ENCODE measurements around the gene MCF2L2.
A peak's percentile ranks its signal among the peaks of the same experiment; 100 is the strongest.
"Not testable (repeated sequence)": the region's sequence is repeated elsewhere in the genome, so short reads cannot be mapped to it uniquely, and the experiment has no call there.

Gene MCF2L2, protein sequence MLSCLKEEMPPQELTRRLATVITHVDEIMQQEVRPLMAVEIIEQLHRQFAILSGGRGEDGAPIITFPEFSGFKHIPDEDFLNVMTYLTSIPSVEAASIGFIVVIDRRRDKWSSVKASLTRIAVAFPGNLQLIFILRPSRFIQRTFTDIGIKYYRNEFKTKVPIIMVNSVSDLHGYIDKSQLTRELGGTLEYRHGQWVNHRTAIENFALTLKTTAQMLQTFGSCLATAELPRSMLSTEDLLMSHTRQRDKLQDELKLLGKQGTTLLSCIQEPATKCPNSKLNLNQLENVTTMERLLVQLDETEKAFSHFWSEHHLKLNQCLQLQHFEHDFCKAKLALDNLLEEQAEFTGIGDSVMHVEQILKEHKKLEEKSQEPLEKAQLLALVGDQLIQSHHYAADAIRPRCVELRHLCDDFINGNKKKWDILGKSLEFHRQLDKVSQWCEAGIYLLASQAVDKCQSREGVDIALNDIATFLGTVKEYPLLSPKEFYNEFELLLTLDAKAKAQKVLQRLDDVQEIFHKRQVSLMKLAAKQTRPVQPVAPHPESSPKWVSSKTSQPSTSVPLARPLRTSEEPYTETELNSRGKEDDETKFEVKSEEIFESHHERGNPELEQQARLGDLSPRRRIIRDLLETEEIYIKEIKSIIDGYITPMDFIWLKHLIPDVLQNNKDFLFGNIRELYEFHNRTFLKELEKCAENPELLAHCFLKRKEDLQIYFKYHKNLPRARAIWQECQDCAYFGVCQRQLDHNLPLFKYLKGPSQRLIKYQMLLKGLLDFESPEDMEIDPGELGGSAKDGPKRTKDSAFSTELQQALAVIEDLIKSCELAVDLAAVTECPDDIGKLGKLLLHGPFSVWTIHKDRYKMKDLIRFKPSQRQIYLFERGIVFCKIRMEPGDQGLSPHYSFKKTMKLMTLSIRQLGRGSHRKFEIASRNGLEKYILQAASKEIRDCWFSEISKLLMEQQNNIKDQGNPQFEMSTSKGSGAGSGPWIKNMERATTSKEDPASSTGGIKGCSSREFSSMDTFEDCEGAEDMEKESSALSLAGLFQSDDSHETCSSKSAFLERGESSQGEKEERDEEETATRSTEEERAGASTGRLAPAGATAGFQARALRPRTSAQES

DNA sequence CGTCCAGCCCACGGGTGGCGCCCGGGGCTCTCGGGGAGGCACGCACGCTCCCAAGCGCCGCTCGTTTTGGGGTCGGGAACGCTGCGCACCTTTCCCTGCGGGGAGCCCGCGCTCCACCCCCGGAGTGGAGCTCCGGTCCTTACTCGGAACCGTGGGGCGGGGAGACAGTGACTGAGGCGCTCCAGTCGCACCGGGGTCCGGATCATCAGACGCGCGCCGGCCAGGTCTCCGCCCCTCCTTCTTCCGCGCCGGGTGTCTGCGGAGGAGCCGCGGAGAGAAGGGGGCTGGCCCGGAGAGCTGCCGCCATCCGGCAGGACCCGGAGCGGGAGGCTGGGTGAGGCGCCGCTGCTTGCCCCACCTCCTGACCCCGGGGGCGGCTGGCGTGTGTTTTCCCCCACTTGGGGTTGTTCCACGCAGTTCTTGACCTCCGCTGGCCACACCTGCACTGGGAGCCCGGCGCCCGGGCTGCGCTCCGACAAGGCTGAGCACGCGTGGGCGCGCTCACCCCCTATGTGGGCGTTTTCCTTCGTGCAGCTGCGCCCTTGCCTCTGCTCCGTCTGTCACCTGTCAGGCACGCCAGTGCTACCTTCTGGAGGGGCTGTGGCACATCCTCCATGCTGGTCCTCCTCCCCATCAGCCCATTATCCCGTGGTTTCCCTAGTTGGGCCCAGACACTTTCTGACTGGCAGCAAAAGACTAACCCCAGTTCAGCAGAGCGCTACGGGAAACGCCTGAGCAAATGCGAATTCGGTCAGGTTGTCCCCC lies at the start of gene MCF2L2:
Gene MCF2L2, minus strand, starts transcription at position 173 of the 765 bp plus-strand sequence. CDS start 642 bp downstream, outside the sequence.
- peak; percentile 48 to 55 for DNase-seq (ENCODE audit: low read depth in 2 of 2)

DNA sequence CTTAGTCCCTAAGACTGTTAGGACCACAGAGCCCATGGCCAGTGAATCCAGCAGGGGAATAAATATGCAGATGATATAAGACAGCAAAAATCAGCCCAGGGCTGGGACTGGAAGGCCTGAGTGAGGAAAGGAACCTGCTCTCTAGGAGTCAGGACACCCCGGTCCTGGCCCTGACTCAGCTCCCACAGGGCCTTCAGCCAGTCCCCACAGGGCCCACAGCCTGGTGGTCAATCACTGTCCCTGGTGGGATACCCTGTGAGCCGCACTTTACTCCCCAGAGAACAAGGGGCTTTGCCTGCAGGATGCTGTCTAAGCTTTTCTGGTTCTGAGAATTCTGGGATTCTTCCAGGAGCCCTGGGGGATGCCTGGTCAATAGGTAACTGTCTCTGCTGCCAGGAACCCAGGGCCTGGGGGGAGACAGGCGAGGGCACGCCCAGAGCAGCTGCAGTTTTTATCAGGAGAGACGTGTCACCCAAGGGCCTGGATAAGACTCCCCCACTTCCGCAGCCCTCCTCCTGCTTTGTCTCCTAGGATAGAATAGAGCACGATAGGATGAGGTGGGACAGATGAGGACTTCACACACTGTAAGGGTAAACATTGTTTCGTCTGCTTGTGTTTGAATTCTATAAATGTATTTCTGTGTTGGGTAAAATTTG lies 49.5 kb upstream of the MCF2L2 start:
- no peak for DNase-seq (ENCODE audit: low read depth in 2 of 2)

GRCh38 chr3:183475764-183476162 lies 47.3 kb upstream of the MCF2L2 start:
- DNase-seq (ENCODE audit: low read depth in 2 of 2) = not testable (repeated sequence)

- DNase-seq (ENCODE audit: low read depth in 2 of 2) = no peak
These were observed 46.8 kb upstream of the MCF2L2 start for GRCh38 chr3:183475016-183475763.

- no peak for DNase-seq (ENCODE audit: low read depth in 2 of 2)
These were observed 45.5 kb upstream of the MCF2L2 start for GRCh38 chr3:183473969-183474368.

- DNase-seq (ENCODE audit: low read depth in 2 of 2) = no peak
These were observed 43.7 kb upstream of the MCF2L2 start for GRCh38 chr3:183472155-183472554.

- DNase-seq (ENCODE audit: low read depth in 2 of 2) = no peak
These were observed 40.0 kb upstream of the MCF2L2 start for GRCh38 chr3:183468424-183468823.

GRCh38 chr3:183466575-183466974 lies 38.2 kb upstream of the MCF2L2 start:
- no peak for DNase-seq (ENCODE audit: low read depth in 2 of 2)

DNA sequence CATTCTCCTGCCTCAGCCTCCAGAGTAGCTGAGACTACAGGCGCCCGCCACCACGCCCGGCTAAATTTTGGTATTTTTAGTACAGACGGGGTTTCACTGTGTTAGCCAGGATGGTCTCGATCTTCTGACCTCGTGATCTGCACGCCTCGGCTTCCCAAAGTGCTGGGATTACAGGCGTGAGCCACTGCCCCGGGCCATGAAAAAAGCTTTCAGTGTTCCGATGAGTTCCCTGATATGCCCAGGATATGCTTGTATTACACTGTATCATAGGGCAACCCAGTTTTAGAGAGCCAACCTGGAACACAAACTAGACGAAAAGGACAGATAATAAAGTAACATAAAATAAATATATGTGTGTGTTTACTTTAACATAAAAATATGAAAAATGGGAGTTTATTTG lies 37.3 kb upstream of the MCF2L2 start:
- DNase-seq (ENCODE audit: low read depth in 2 of 2) = not testable (repeated sequence)

GRCh38 chr3:183464480-183464879 lies 36.1 kb upstream of the MCF2L2 start:
- DNase-seq (ENCODE audit: low read depth in 2 of 2) = no peak

GRCh38 chr3:183460081-183461055 lies 31.9 kb upstream of the MCF2L2 start:
- no peak for DNase-seq (ENCODE audit: low read depth in 2 of 2)

GRCh38 chr3:183455089-183455488 lies 26.7 kb upstream of the MCF2L2 start:
- no peak for DNase-seq (ENCODE audit: low read depth in 2 of 2)

- DNase-seq (ENCODE audit: low read depth in 2 of 2) = no peak
These were observed 25.6 kb upstream of the MCF2L2 start for GRCh38 chr3:183454064-183454463.

- DNase-seq (ENCODE audit: low read depth in 2 of 2) = no peak
These were observed 21.4 kb upstream of the MCF2L2 start for GRCh38 chr3:183449791-183450190.

DNA sequence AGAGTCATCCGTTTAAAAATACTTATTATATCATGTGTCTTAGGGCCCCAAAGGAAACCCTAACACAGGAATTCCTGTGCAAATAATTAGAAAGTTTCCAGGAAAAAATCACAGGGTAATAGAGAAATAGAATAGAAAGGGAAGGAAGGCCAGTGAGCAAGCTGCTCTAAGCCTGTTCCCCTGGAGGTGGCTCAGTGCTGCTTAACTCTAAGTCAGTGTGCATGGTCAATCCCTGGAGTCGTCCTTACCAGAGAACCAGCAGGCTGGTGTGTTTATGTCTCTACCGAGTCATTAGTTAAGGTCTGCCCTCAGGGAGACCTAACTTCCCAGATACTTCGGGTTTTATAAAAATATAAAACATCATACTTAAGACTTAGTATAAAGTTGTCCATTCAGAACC lies 21.0 kb upstream of the MCF2L2 start:
- DNase-seq (ENCODE audit: low read depth in 2 of 2) = no peak

DNA sequence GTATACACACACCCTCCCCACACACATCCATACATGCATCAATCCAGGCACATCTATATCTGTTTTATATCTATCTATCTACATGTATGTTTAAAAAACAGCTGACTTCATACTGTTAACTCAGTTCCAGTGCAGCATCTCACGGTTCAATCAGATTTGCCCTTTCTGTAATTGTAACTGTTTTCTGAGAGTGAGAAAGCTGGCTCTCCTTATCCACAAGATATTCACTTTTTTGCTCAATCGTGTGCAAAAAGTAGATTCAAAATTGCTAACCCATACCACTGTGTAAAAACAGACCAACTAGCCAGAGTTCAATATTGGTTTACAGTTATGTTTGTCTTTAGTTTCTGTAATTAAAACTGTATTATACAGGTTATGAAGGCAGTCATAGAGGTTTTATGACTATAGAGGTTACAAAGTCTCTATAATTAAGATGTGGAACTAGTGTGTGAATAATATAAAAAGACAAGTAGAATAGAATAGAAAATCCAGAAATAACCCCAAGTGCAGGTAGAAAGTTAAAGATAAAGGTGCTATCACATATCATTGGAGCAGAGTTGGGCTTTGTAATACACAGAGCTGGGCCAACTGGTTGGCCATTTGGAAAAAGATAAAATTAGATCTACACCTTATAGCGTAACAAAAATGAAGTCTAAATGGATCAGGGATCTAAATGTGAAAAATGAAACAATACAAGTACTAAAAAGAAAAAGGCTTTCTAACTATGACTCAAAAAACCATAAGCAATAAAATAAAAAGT lies 20.1 kb upstream of the MCF2L2 start:
- no peak for DNase-seq (ENCODE audit: low read depth in 2 of 2)

- DNase-seq (ENCODE audit: low read depth in 2 of 2) = peak; percentile 44
These were observed 19.0 kb upstream of the MCF2L2 start for GRCh38 chr3:183447206-183448001.
